Psoas muscle (tissue), 8 donors: ENCODE results near the gene SLC44A2. TPM values are rescaled to one million over a fixed set of nuclear protein-coding genes. Genes with fewer than 3 reads are reported as not detected.

Experiments
- ATAC-seq, 4 donors: fragments of 200-7000 bp; cut with Tn5 transposase; one replicate each; pipeline ENCODE4 v1.9.1; 2020; ENCODE audit warnings: moderate library complexity in 3 of 4, mild to moderate bottlenecking in 2 of 4
- DNase-seq, 2 donors: peaks; one replicate each; pipeline ENCODE4 v3.0.0-alpha.2; 2020
- H3K27ac ChIP-seq: fragments of 200-600 bp; one replicate; pipeline ENCODE4 v1.8.0; 2022
- H3K27me3 ChIP-seq, 3 donors: fragments of 200-600 bp in 1 of 3; one replicate each; pipeline versions ENCODE4 v1.6.1 to v1.8.0; 2013 to 2022; ENCODE audit warnings: low read length in 2 of 3, mild to moderate bottlenecking in 2 of 3, moderate library complexity in 1 of 3; ENCODE audit not compliant: insufficient read depth in 3 of 3
- H3K36me3 ChIP-seq, 2 donors: fragments of 200-600 bp in 1 of 2; one replicate each; pipeline versions ENCODE4 v1.6.1 to v1.8.0; 2013 to 2022; ENCODE audit warnings: low read depth in 1 of 2, mild to moderate bottlenecking in 1 of 2, moderate library complexity in 1 of 2; ENCODE audit not compliant: insufficient read depth in 1 of 2
- H3K4me1 ChIP-seq: fragments of 200-600 bp; one replicate; pipeline ENCODE4 v1.8.0; 2022
- H3K4me3 ChIP-seq: fragments of 200-600 bp; one replicate; pipeline ENCODE4 v1.8.0; 2022; ENCODE audit warnings: mild to moderate bottlenecking
- H3K9me3 ChIP-seq: fragments of 200-600 bp; one replicate; pipeline ENCODE4 v1.8.0; 2022
- CTCF ChIP-seq: fragments of 200-600 bp; IDR thresholded peaks from one replicate; pipeline ENCODE4 v1.8.0; 2022; ENCODE audit warnings: antibody characterized with exemption
- WGBS, 3 donors: extraction: QIAGEN DNeasy Blood & Tissue Kit; methylation state at CpG; one replicate each; pipeline versions ENCODE4 v1.1.6 to v1.1.7; 2013; 5-methylcytosine and 5-hydroxymethylcytosine counted together
- intact Hi-C, 2 donors: fragments of 100-400 bp; cut with DNase I; formaldehyde crosslinking; loops; one replicate each; pipeline versions ENCODE4 v1.11.0 to v1.14.2; 2022
- polyA plus RNA-seq, 3 donors: library from polyadenylated mRNA; stranded (reverse); fragments of 200-250 nt; gene quantifications; one replicate each; pipeline ENCODE4 v1.2.3, GENCODE V29; 2013
- total RNA-seq, 4 donors: library from RNA; stranded (reverse); fragmentation: NEBNext Ultra II Directional in 2 of 4; extraction: Animal tissue kit (Norgen Biotek cat#: 25700) in 2 of 4; gene quantifications; one replicate each; pipeline versions ENCODE4 v1.2.1 to v1.2.4, GENCODE V29; 2021 to 2023
- donor health status: healthy with polysubstance abuse.
- donor health status: DM: no; HTN: no; CAD: no; lungs with moderate emphysema.
- donor health status: Bipolar disorder and iron deficiency.
- donor health status: healthy.
- donor health status: DM: yes; HTN: yes; CAD: no.
- donor health status: DM: no; HTN: no; CAD: no.
- donor health status: DM: no; HTN: no; CAD: no.
- donor health status: DM: yes; HTN: yes; CAD: no.

SLC44A2 gene
- total and polyA plus RNA-seq, 7 donors, result 36.3 to 104 (median 73.8) TPM

DNA sequence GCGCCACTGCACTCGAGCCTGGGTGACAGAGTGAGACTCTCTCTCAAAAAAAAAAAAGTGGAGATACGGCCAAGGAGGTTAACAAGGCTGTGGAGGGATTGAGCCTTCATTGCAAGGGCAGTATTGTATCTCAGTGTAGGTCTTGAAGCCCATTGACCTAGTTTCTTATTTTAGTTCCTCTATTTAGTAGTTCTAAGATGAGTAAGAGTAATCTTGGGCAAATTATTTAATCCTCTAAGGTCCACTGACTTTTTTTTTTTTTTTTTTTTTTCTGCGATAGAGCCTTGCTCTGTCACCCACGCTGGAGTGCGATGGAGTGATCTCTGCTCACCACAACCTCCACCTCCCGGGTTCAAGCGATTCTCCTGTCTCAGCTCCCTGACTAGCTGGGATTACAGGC lies 14.5 kb downstream of the SLC44A2 start:
- DNase-seq, result no peak
- H3K27ac ChIP-seq, result no peak overlapping the region
- H3K4me1 ChIP-seq, result peaks cover 8% of the 10 kb centered on the region
- no peak overlapping the region for H3K4me3 ChIP-seq
- H3K27me3 ChIP-seq, result no peaks in the 10 kb centered on the region
- peaks cover 10 to 87% of the 10 kb centered on the region in 2 donors for H3K36me3 ChIP-seq
- TF ChIP-seq CTCF, result no peak
- 60 to 84% (median 61%) methylated on average over 7 to 8 of the region's 8 CpGs for WGBS, 3 donors
- intact Hi-C loops, result no loop called here
- ATAC-seq, result peak in 1 of 4 donors; percentile 68
- no peaks in the 10 kb centered on the region for H3K9me3 ChIP-seq

DNA sequence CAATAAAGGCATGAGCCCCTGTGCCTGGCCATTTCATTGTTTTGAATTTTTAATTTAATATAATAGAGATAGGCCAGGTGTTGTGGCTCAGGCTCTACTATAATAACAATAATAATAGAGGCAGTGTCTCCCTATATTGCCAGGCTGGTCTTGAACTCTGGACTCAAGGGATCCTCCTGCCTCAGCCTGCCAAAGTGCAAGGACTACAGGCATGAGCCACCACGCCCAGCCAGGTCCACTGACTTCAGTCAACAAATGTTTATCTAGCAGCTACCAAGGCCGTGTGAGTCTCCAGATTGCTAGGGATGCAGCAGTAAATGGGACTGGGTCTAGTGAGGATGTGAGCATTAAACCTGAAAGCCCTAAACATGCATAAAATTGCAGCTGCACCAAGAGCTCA lies 15.0 kb downstream of the SLC44A2 start:
- ATAC-seq (no peak), DNase-seq (no peak)
- TF ChIP-seq CTCF, result no peak
- intact Hi-C loops, result no loop called here
- peaks cover 8% of the 10 kb centered on the region for H3K4me1 ChIP-seq
- no peaks in the 10 kb centered on the region for H3K9me3 ChIP-seq
- WGBS, 3 donors, result 77 to 82% (median 78%) methylated on average over 2 of the region's 2 CpGs
- peaks cover 10 to 82% of the 10 kb centered on the region in 2 donors for H3K36me3 ChIP-seq
- no peaks in the 10 kb centered on the region for H3K27me3 ChIP-seq
- H3K4me3 ChIP-seq, result no peak overlapping the region
- no peak overlapping the region for H3K27ac ChIP-seq

- ATAC-seq (no peak), DNase-seq (no peak)
- intact Hi-C loops, result no loop called here
- 86 to 88% (median 86%) methylated on average over 4 of the region's 4 CpGs for WGBS, 3 donors
- TF ChIP-seq CTCF, result no peak
- Histone ChIP-seq H3K9me3 (no peaks in the 10 kb centered on the region), H3K4me3 (no peak overlapping the region), H3K36me3 (peaks cover 10 to 73% of the 10 kb centered on the region in 2 donors), H3K4me1 (peaks cover 8% of the 10 kb centered on the region), H3K27me3 (no peaks in the 10 kb centered on the region), H3K27ac (no peak overlapping the region)
Measured at GRCh38 chr19:10641248-10641647, 15.9 kb downstream of the SLC44A2 start.

DNA sequence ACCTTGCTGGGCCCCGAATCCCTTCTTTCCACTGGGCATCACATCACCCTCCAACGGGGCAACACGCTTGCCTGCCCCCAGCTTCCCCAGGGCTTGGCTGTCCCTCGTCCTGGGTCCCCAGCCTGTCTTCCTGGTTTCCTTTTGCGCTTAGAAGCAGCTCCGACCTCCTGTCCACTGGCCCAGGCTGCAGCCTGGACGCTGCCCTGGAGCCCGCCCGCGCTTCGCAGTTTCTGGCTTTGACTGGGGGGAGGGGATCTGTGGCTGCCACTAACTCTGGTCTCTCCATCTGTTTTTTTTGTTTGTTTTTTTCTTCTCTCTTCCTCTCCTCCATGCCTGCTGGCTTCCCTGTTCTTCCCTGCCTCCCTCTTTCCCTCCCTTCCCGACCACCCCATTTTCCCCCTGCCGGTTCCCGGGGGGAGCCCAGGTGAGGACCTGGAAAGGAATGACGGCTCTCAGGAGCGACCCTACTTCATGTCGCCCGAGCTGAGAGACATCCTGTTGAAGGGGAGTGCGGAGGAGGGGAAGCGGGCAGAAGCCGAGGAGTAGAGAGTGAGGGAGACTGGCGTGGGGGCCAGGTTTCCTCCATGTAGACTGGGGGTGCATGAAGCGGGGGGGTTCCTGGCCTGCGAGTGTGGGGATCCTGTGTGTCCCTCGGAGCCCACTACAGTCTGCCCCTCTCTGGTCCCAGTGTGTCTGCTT lies 17.3 kb downstream of the SLC44A2 start:
- H3K4me1 ChIP-seq, result peaks cover 8% of the 10 kb centered on the region
- no peaks in the 10 kb centered on the region for H3K9me3 ChIP-seq
- ATAC-seq, result no peak
- no peak overlapping the region for H3K4me3 ChIP-seq
- intact Hi-C loops, result no loop called here
- DNase-seq, result no peak
- no peak for TF ChIP-seq CTCF
- peaks cover 7 to 59% of the 10 kb centered on the region in 2 donors for H3K36me3 ChIP-seq
- no peak overlapping the region for H3K27ac ChIP-seq
- 70 to 73% (median 73%) methylated on average over 22 to 25 of the region's 25 CpGs for WGBS, 3 donors
- H3K27me3 ChIP-seq, result no peaks in the 10 kb centered on the region
